Type B pancreatic cell (in vitro differentiated cells): ENCODE data around the gene GYPC. TPM values are rescaled to one million over a fixed set of nuclear protein-coding genes. Genes with fewer than 3 reads are reported as not detected.
A peak's percentile ranks its signal among the peaks of the same experiment; 100 is the strongest.
"Not testable (repeated sequence)": the region's sequence is repeated elsewhere in the genome, so short reads cannot be mapped to it uniquely, and the experiment has no call there.

Experiments
- DNase-seq: peaks from one replicate; pipeline ENCODE4 v3.0.0; 2021; ENCODE audit warnings: mixed read lengths; ENCODE audit not compliant: unreplicated experiment; ENCODE audit errors: extremely low spot score
- H3K27ac Mint-ChIP-seq: 2 replicates; pipeline ENCODE4 v1.8.0; 2021; ENCODE audit warnings: mild to moderate bottlenecking, mixed read lengths
- H3K27me3 Mint-ChIP-seq: 2 replicates; pipeline ENCODE4 v1.8.0; 2021; ENCODE audit warnings: mixed read lengths
- H3K36me3 Mint-ChIP-seq: 2 replicates; pipeline ENCODE4 v1.8.0; 2021; ENCODE audit warnings: mixed read lengths
- H3K4me1 Mint-ChIP-seq: one replicate; pipeline ENCODE4 v1.8.0; 2021; ENCODE audit warnings: mixed read lengths; ENCODE audit not compliant: unreplicated experiment
- H3K4me3 Mint-ChIP-seq: 2 replicates; pipeline ENCODE4 v1.8.0; 2021; ENCODE audit warnings: mild to moderate bottlenecking, mixed read lengths
- H3K9me3 Mint-ChIP-seq: 2 replicates; pipeline ENCODE4 v1.8.0; 2021; ENCODE audit warnings: mixed read lengths
- total RNA-seq: library from RNA; stranded (reverse); gene quantifications from 2 replicates; pipeline ENCODE4 v1.2.1, GENCODE V29; 2021; ENCODE audit warnings: low replicate concordance
- TF ChIP-seq, protein P1 (sequence below): fragments of 200-600 bp; sonication (generic); conservative IDR thresholded peaks from 2 replicates; pipeline ENCODE4 v1.5.0; 2021; ENCODE audit warnings: antibody characterized with exemption, mild to moderate bottlenecking

The GYPC gene
- total RNA-seq, 1 donor from 2014 or later, result 45.5 TPM

DNA sequence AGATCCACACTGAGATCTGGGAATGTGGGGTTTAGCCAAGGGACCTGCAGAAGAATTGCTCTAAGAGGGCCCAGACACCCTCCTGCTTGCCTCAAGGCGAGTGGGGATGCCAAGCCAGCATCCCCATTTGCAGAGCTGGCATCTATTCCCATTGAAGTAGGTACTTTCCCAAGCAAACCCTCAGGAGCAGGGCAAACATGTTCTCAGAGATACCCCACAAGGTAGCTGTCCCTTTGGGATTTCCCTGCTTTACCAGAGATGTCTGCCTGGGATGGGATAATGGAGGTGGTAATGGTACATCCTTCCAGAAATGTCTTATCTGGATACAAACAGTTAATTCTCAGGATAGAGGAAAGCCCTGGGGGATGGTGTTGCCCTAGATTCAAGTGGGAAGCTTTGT, 51.2 kb downstream of the GYPC start:
- H3K4me3 Mint-ChIP-seq, result no peak overlapping the region
- H3K36me3 Mint-ChIP-seq, result no peaks in the 10 kb centered on the region
- H3K27ac Mint-ChIP-seq, result no peak overlapping the region
- peaks cover 15% of the 10 kb centered on the region for H3K27me3 Mint-ChIP-seq
- no peak for DNase-seq
- peaks cover 4% of the 10 kb centered on the region for H3K4me1 Mint-ChIP-seq
- no peaks in the 10 kb centered on the region for H3K9me3 Mint-ChIP-seq
- TF ChIP-seq, protein P1, sequence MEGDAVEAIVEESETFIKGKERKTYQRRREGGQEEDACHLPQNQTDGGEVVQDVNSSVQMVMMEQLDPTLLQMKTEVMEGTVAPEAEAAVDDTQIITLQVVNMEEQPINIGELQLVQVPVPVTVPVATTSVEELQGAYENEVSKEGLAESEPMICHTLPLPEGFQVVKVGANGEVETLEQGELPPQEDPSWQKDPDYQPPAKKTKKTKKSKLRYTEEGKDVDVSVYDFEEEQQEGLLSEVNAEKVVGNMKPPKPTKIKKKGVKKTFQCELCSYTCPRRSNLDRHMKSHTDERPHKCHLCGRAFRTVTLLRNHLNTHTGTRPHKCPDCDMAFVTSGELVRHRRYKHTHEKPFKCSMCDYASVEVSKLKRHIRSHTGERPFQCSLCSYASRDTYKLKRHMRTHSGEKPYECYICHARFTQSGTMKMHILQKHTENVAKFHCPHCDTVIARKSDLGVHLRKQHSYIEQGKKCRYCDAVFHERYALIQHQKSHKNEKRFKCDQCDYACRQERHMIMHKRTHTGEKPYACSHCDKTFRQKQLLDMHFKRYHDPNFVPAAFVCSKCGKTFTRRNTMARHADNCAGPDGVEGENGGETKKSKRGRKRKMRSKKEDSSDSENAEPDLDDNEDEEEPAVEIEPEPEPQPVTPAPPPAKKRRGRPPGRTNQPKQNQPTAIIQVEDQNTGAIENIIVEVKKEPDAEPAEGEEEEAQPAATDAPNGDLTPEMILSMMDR, result no peak

DNA sequence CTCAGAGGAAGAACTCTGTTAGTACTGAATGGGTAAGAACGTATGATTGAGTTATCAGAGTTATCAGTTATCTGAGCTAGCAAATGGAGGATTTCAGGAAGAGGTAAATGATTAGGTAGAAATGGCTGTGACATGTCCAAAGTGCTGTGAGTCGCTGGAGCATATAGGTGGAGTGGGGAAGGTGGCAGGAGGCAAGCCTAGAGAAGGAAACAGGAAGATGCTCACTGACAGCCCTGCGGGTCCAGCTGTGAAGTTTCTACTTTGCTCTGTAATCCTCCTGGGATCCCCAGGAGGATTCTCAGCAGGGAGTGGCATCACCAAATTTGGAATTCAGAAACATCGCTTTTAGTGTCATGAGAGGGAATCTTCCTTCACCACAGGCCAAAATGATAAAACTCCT, 52.0 kb downstream of the GYPC start:
- no peak for DNase-seq
- no peak overlapping the region for H3K27ac Mint-ChIP-seq
- no peaks in the 10 kb centered on the region for H3K9me3 Mint-ChIP-seq
- TF ChIP-seq, protein P1, result no peak
- H3K36me3 Mint-ChIP-seq, result no peaks in the 10 kb centered on the region
- H3K4me3 Mint-ChIP-seq, result no peak overlapping the region
- peaks cover 15% of the 10 kb centered on the region for H3K27me3 Mint-ChIP-seq
- peaks cover 4% of the 10 kb centered on the region for H3K4me1 Mint-ChIP-seq

DNA sequence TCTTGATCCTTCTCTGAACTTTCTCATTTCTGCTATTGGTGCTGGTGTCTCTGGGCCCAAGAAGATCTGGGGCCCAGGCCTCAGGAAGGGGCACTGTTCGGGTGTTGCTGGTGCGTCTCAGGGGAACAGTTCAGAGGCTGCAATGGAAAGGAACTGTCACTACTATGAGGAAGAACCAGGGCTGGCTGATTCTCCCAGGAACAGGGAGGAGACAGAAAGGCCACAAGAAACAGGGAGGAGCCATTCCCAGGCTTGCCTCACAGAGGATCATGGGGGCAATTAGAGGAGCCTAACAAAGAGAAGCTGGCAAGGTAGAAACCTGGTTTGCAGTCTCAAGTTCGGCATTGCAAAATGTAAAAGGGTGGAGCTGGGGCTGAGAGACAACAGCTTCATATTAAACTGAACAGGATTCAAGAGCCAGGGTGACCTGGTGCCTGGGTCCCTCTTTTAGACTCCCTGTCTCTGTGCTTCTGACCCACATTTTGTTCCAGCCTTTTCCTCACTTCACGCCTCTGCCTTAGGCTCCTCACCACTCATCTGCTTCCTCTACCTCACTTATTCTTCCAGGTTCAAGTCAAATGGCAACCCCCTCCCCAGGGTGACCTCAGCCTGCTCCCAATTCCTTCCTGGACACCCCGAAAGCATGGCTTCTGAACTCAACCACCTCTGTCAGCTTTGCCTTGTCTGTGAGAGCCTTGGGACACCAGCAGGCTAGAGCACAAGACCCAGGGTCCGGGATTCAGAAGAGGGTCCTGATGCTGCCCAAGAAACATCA, 58.4 kb downstream of the GYPC start:
- no peaks in the 10 kb centered on the region for H3K4me1 Mint-ChIP-seq
- peak; percentile 34 for DNase-seq
- no peak overlapping the region for H3K4me3 Mint-ChIP-seq
- TF ChIP-seq, protein P1, result no peak
- no peaks in the 10 kb centered on the region for H3K9me3 Mint-ChIP-seq
- no peak overlapping the region for H3K27ac Mint-ChIP-seq
- H3K36me3 Mint-ChIP-seq, result no peaks in the 10 kb centered on the region
- H3K27me3 Mint-ChIP-seq, result peaks cover 12% of the 10 kb centered on the region

DNA sequence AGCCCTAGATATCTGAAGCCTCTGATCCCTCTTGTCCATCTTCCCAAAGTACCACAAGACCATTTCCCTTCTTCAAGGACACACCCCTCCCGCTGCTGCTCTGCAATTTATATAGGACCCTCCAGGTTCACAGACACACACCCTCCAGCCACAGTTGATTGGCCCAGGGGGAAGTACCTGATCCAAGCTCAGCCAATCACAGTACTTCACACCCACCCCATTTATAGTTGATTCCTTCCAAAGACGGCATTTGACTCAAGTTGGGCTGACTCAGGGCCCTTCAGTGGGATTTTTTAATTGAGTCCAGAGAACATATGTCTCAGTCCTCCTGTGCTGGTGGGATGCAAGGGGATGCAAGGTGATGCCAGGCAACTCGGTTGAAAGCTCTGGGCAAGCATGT, 59.2 kb downstream of the GYPC start:
- Mint-ChIP-seq H3K9me3 (no peaks in the 10 kb centered on the region), H3K27me3 (peaks cover 9% of the 10 kb centered on the region), H3K27ac (no peak overlapping the region), H3K4me3 (no peak overlapping the region), H3K4me1 (no peaks in the 10 kb centered on the region), H3K36me3 (no peaks in the 10 kb centered on the region)
- TF ChIP-seq, protein P1, result no peak
- no peak for DNase-seq

DNA sequence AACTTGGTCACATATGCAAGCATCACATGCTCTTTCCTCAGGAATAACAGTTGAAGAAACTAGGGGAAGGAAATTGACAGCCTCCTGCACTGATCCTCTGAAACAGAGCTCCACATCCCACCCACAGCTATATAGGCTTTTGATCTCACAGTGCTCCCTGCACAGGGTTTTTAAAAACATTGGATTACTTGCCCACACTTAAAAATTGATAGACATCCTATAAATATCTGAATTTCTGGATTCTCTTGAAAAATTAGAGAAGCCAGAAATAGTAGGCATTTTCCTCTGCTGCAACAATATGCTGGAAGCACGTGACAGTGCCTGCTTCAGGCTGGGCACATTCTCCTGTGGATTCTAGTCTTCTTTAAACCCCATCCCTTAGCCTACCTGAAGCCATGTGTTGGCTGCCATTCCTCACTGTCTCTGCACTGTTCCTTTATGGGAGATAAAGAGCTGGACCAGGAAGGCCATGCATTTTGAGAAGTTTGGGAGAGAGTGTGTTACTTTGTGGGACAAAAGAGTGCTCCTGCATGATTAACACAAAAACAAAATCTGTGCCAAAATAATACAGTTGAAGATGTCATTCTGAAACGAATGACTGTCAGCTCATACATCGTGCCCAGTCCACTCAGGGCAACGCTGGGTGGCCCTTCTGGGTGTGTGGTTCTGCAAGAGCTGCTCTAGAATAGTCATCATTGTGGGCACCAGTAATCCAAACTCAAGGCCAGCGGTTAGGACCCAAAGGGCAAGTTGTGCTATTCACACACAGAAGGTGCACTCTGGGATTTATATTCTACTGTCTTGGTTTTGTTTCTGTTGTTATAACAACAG, 59.8 kb downstream of the GYPC start:
- DNase-seq, result no peak
- H3K4me1 Mint-ChIP-seq, result no peaks in the 10 kb centered on the region

DNA sequence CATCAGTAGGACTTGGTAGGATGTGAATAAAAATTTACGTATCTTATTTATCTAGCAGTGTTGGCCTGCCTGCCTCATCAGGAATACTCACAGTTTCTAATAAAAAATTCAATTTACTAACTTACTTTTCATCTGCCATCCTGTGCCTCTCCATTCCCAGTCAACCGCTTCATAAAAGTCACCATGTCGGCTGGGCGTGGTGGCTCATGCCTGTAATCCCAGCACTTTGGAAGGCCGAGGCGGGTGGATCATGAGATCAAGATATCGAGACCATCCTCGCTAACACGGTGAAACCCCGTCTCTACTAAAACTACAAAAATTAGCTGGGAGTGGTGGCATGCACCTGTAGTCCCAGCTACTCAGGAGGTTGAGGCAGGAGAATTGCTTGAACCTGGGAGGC, 61.3 kb downstream of the GYPC start:
- peaks cover 13% of the 10 kb centered on the region for H3K27me3 Mint-ChIP-seq
- not testable (repeated sequence) for H3K9me3 Mint-ChIP-seq

More for the DNA sequence above, 59.8 kb downstream of the GYPC start:
- Mint-ChIP-seq H3K27ac (no peak overlapping the region), H3K4me3 (no peak overlapping the region), H3K9me3 (no peaks in the 10 kb centered on the region), H3K27me3 (peaks cover 7% of the 10 kb centered on the region), H3K36me3 (no peaks in the 10 kb centered on the region)
- TF ChIP-seq, protein P1, result no peak

More for the DNA sequence above, 61.3 kb downstream of the GYPC start:
- DNase-seq, H3K4me1 Mint-ChIP-seq, H3K36me3 Mint-ChIP-seq, H3K27ac Mint-ChIP-seq, H3K4me3 Mint-ChIP-seq: not testable (repeated sequence)
